Endothelial cell of umbilical vein (primary cell): Measurements from ENCODE around the gene CHN2. TPM values are rescaled to one million over a fixed set of nuclear protein-coding genes. Genes with fewer than 3 reads are reported as not detected.

ENCODE experiments used
- BruUV-seq: library from RNA; stranded (reverse); fragments of 400-500 nt; replicated peaks from 2 replicates; lab custom pipeline; 2021; lab: Mats Ljungman, UMichigan
- CTCF ChIA-PET: fragments of 300-600, 350-600 bp; sonication (Branson Sonifier 250); formaldehyde crosslinking; loops from one replicate; lab custom pipeline; 2021; ENCODE audit warnings: antibody characterized with exemption, inconsistent platforms; lab: Charles Lee
- POLR2A ChIA-PET: fragments of 300-600, 350-600 bp; sonication (Branson Sonifier 250); formaldehyde crosslinking; loops from one replicate; lab custom pipeline; 2021; ENCODE audit warnings: antibody characterized with exemption, inconsistent platforms; lab: Charles Lee
- DNase-seq: peaks from one replicate; pipeline ENCODE4 v3.0.0-alpha.2; 2011; ENCODE audit warnings: low read depth, low spot score
- FAIRE-seq: peaks from 2 replicates; lab custom pipeline; 2011; peaks lifted over from hg19 to GRCh38; lab: Jason Lieb, UNC
- H2AFZ ChIP-seq: 2 replicates; pipeline ENCODE4 v1.6.0; 2012; ENCODE audit warnings: low read depth, low read length, control low read depth, inconsistent platforms
- H3K27ac ChIP-seq: 2 replicates; pipeline ENCODE4 v1.5.1; 2011; ENCODE audit warnings: low read depth, mild to moderate bottlenecking, control low read depth, low read length, moderate library complexity; ENCODE audit not compliant: insufficient read depth
- H3K27me3 ChIP-seq, 2 experiments: 2 replicates each; pipeline versions ENCODE4 v1.6.0 to v1.6.1; 2011; ENCODE audit warnings: low read length in 2 of 2, mixed read lengths in 1 of 2; ENCODE audit not compliant: control insufficient read depth in 2 of 2, insufficient read depth in 2 of 2
- H3K36me3 ChIP-seq, 2 experiments: 2 replicates in 1 of 2; 3 replicates in 1 of 2; pipeline ENCODE4 v1.5.1; 2011; ENCODE audit warnings: low read length in 2 of 2, mild to moderate bottlenecking in 1 of 2, moderate library complexity in 1 of 2; ENCODE audit not compliant: control insufficient read depth in 2 of 2, insufficient read depth in 2 of 2; ENCODE audit errors: extremely low read depth in 1 of 2
- H3K4me1 ChIP-seq: 3 replicates; pipeline ENCODE4 v1.5.1; 2011; ENCODE audit warnings: mild to moderate bottlenecking, low read length; ENCODE audit not compliant: control insufficient read depth, insufficient read depth; ENCODE audit errors: extremely low read depth
- H3K4me2 ChIP-seq: 2 replicates; pipeline ENCODE4 v1.6.1; 2011; ENCODE audit warnings: low read length, control low read depth, mixed read lengths; ENCODE audit not compliant: insufficient read depth
- H3K4me3 ChIP-seq, 3 experiments: fragments of 200-600 bp in 1 of 3; sonication (generic), shearing (Covaris generic) in 1 of 3; replicated peaks in 1 of 3; 2 replicates each; pipeline ENCODE4 v1.5.1; 2011 to 2016; ENCODE audit warnings: control low read depth in 3 of 3, low read length in 3 of 3, mild to moderate bottlenecking in 2 of 3, inconsistent platforms in 1 of 3, low read depth in 1 of 3, moderate library complexity in 1 of 3; ENCODE audit not compliant: insufficient read depth in 1 of 3
- H3K79me2 ChIP-seq: 2 replicates; pipeline ENCODE4 v1.6.0; 2012; ENCODE audit warnings: low read length, inconsistent platforms; ENCODE audit not compliant: control insufficient read depth, insufficient read depth
- H3K9ac ChIP-seq: replicated peaks from 2 replicates; pipeline ENCODE3; 2011; ENCODE audit warnings: low read length, control low read depth; ENCODE audit not compliant: insufficient read depth; ENCODE audit errors: extremely low read depth
- H3K9me1 ChIP-seq: replicated peaks from 3 replicates; pipeline ENCODE4 v1.6.0; 2011; ENCODE audit warnings: mild to moderate bottlenecking, low read length; ENCODE audit not compliant: control insufficient read depth, insufficient read depth; ENCODE audit errors: extremely low read depth
- H3K9me3 ChIP-seq: replicated peaks from 2 replicates; pipeline ENCODE4 v1.5.1; 2012; ENCODE audit warnings: low read length, inconsistent platforms; ENCODE audit not compliant: control insufficient read depth, insufficient read depth
- H4K20me1 ChIP-seq: replicated peaks from 2 replicates; pipeline ENCODE3; 2011; ENCODE audit warnings: mild to moderate bottlenecking, low read length; ENCODE audit not compliant: control insufficient read depth, insufficient read depth; ENCODE audit errors: extremely low read depth
- CTCF ChIP-seq, 2 donors: IDR thresholded peaks; 1 replicate in 1 of 2; 2 replicates in 1 of 2; pipeline ENCODE4 v1.5.1; 2011; ENCODE audit warnings: low read length in 2 of 2, mild to moderate bottlenecking in 2 of 2, moderate library complexity in 2 of 2, control low read depth in 1 of 2, inconsistent platforms in 1 of 2, low read depth in 1 of 2; ENCODE audit not compliant: insufficient read depth in 1 of 2; ENCODE audit errors: extremely low read depth in 1 of 2
- EZH2 ChIP-seq: IDR thresholded peaks from 2 replicates; pipeline ENCODE4 v1.6.1; 2012; ENCODE audit warnings: borderline replicate concordance, low read depth, mild to moderate bottlenecking, moderate library complexity, low read length, inconsistent platforms; ENCODE audit not compliant: severe bottlenecking
- FOS ChIP-seq: IDR thresholded peaks from 2 replicates; pipeline ENCODE4 v1.6.1; 2011; ENCODE audit warnings: mild to moderate bottlenecking, low read length, moderate library complexity, borderline replicate concordance; ENCODE audit not compliant: insufficient read depth
- GATA2 ChIP-seq: IDR thresholded peaks from 2 replicates; pipeline ENCODE4 v1.7.0; 2011; ENCODE audit warnings: low read depth, mild to moderate bottlenecking, moderate library complexity, mixed read lengths, low read length; ENCODE audit not compliant: insufficient read length, insufficient read depth
- JUN ChIP-seq: IDR thresholded peaks from 2 replicates; pipeline ENCODE4 v1.6.1; 2011; ENCODE audit warnings: borderline replicate concordance, low read depth; ENCODE audit not compliant: insufficient read length, insufficient read depth
- MAX ChIP-seq: IDR thresholded peaks from 2 replicates; pipeline ENCODE4 v1.6.1; 2011; ENCODE audit not compliant: insufficient read depth, insufficient read length
- MYC ChIP-seq: IDR thresholded peaks from one replicate; pipeline ENCODE4 v1.6.1; 2011; ENCODE audit warnings: mild to moderate bottlenecking, low read depth, low read length
- POLR2A ChIP-seq: IDR thresholded peaks from 2 replicates; pipeline ENCODE4 v1.6.1; 2012; ENCODE audit warnings: low read depth, mild to moderate bottlenecking, control low read depth, low read length
- POLR2AphosphoS5 ChIP-seq: IDR thresholded peaks from 2 replicates; pipeline ENCODE4 v1.6.1; 2012; ENCODE audit warnings: low read depth, mild to moderate bottlenecking, control low read depth, low read length, moderate library complexity; ENCODE audit not compliant: insufficient read depth
- dilution Hi-C: fragments of 300-500 bp; cut with MboI; formaldehyde crosslinking; loops from one replicate; pipeline ENCODE4 v1.15.0; 2019; ENCODE audit warnings: low sequenced_read_pairs; ENCODE audit not compliant: extremely low pct_ligation_motif_present
- intact Hi-C: fragments of 100-400 bp; cut with micrococcal nuclease; formaldehyde crosslinking; loops from one replicate; pipeline ENCODE4 v1.10.0; 2022
- polyA plus RNA-seq, 4 experiments: library from polyadenylated mRNA; depleted of rRNA in 3 of 4; stranded (reverse) in 3 of 4; unstranded in 1 of 4; fragments of >200 nt; gene quantifications; 2 replicates each; pipeline versions ENCODE4 v1.2.1 to v1.2.3, GENCODE V29; 2011 to 2012; ENCODE audit warnings: missing spikeins in 1 of 4
- total RNA-seq: library from RNA; stranded (reverse); gene quantifications from 2 replicates; pipeline ENCODE4 v1.2.3, GENCODE V29; 2021

Gene CHN2
- total and polyA plus RNA-seq, 2 donors (not counting 3 experiments of a cell fraction or from before 2014, with no cell fraction given) = 1.4 to 5.0 TPM

- peaks cover 14 to 16% of the 10 kb centered on the region in 2 experiments for H3K27me3 ChIP-seq
- no peak overlapping the region for H2AFZ ChIP-seq
- FAIRE-seq (no peak), DNase-seq (no peak)
- dilution Hi-C loops = no loop called here
- no peak overlapping the region for H3K9ac ChIP-seq
- H4K20me1 ChIP-seq = no peaks in the 10 kb centered on the region
- no peaks in the 10 kb centered on the region for H3K9me3 ChIP-seq
- no peak overlapping the region for H3K4me3 ChIP-seq
- no peaks in the 10 kb centered on the region for H3K9me1 ChIP-seq
- H3K36me3 ChIP-seq = no peaks in the 10 kb centered on the region
- CTCF ChIA-PET = no interaction called here
- H3K79me2 ChIP-seq = no peaks in the 10 kb centered on the region
- POLR2A ChIA-PET = no interaction called here
- H3K4me1 ChIP-seq = peaks cover 3% of the 10 kb centered on the region
- intact Hi-C loops = no loop called here
- BruUV-seq = no TSS peak
- H3K27ac ChIP-seq = no peak overlapping the region
- no peak for TF ChIP-seq JUN
- TF ChIP-seq GATA2 = no peak
- TF ChIP-seq FOS = no peak
- TF ChIP-seq MYC = no peak
- TF ChIP-seq MAX = no peak
- TF ChIP-seq CTCF (IDR thresholded peaks at IDR 0.05; ENCODE audit: extremely low read depth in 1 of 2, insufficient read depth in 1 of 2, low read depth in 1 of 2, low read length in 2 of 2) = no peak
- TF ChIP-seq POLR2AphosphoS5 = no peak
- no peak for TF ChIP-seq EZH2
- no peak for TF ChIP-seq POLR2A
- no peak overlapping the region for H3K4me2 ChIP-seq
These were observed 116.7 kb downstream of the CHN2 start for GRCh38 chr7:29311314-29311713.
